ENCODE data around the gene SATB1.
"Not testable (repeated sequence)": the region's sequence is repeated elsewhere in the genome, so short reads cannot be mapped to it uniquely, and the experiment has no call there.

The SATB1 gene

DNA sequence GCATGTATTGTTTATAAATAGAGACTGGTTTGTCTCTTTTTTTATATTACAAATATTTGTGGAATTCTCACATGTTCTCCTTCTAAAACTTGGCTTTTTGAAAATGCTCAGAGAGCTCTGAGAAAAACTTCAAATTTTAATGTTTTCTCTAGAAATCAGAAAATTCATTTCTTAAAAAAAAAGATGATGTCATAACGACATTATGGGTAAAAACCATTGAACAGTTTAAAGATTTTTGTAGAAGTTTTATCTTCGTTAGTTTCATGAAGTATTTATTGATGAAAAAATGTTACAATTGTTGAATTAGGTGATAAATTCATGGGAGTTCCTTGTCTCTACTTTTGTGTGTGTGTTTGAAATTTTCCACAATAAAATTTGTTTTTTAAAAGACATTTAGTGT, 81.3 kb downstream of the SATB1 start:
- CTCF ChIA-PET, result no interaction called here

DNA sequence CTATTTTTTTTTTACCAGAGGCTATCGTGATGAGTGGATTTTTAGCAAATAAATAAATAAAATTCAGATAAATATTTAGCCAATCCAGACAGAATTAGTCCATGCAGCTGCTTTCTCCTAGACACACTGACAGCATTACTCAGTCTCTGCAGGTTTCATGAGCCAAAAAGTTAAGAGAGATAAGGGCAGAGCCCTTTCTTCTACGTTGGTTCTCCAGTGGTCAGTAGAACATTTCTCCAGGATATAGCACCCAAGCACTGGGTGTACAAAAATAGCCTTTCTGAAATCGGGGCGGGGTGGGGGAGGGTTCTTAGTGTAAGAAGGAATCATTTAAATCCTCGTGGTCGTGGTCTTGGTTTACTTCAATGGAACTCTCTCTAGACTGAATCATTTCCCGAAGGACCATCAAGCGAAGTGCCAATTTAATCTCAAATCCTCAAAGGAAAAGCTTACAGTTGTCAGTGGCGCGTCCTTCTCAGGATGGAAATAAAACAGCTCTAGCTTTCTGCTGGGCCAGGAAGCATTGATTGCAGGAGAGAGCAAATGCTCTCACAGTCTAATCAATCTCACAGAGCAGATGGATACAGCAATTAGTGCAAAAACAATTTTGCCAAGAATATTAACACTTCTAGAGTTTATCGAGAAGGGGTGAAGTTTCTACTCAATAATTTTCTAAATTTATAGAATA, 86.2 kb downstream of the SATB1 start:
- TF ChIP-seq, protein P1, sequence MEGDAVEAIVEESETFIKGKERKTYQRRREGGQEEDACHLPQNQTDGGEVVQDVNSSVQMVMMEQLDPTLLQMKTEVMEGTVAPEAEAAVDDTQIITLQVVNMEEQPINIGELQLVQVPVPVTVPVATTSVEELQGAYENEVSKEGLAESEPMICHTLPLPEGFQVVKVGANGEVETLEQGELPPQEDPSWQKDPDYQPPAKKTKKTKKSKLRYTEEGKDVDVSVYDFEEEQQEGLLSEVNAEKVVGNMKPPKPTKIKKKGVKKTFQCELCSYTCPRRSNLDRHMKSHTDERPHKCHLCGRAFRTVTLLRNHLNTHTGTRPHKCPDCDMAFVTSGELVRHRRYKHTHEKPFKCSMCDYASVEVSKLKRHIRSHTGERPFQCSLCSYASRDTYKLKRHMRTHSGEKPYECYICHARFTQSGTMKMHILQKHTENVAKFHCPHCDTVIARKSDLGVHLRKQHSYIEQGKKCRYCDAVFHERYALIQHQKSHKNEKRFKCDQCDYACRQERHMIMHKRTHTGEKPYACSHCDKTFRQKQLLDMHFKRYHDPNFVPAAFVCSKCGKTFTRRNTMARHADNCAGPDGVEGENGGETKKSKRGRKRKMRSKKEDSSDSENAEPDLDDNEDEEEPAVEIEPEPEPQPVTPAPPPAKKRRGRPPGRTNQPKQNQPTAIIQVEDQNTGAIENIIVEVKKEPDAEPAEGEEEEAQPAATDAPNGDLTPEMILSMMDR (IDR thresholded peaks at IDR 0.05; ENCODE audit: control extremely low read depth, extremely low read depth, low read depth, missing control alignments), result no peak
- POLR2A ChIA-PET, result no interaction called here
- CTCF ChIA-PET, result no interaction called here
- DNase-seq (ENCODE audit: extremely low spot score), result no peak

More for the DNA sequence above, 81.3 kb downstream of the SATB1 start:
- POLR2A ChIA-PET, result no interaction called here
- TF ChIP-seq, protein P1 (IDR thresholded peaks at IDR 0.05; ENCODE audit: control extremely low read depth, extremely low read depth, low read depth, missing control alignments), result no peak
- no peak for DNase-seq (ENCODE audit: extremely low spot score)

DNA sequence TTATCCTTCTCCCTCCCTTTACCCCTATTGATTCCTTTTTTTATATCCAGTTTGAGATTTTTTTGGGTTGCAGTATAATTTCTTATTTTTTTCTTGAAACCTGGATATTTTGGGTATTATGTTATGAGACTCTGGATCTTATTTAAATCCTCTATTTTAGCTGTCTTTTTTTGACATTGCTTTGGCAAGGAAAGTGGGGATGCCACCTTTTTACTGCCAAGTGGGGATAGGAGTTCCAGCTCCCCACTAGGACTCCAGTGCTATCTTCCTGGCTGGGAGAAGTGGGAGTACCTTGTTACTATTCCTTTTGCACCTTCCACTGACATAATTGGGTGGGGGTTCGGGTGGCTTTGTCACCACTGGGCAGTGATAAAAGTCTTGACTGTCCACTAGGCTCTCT, 87.9 kb downstream of the SATB1 start:
- CTCF ChIA-PET, result no interaction called here
- DNase-seq (ENCODE audit: extremely low spot score), result no peak
- POLR2A ChIA-PET, result no interaction called here
- TF ChIP-seq, protein P1 (IDR thresholded peaks at IDR 0.05; ENCODE audit: control extremely low read depth, extremely low read depth, low read depth, missing control alignments), result no peak

DNA sequence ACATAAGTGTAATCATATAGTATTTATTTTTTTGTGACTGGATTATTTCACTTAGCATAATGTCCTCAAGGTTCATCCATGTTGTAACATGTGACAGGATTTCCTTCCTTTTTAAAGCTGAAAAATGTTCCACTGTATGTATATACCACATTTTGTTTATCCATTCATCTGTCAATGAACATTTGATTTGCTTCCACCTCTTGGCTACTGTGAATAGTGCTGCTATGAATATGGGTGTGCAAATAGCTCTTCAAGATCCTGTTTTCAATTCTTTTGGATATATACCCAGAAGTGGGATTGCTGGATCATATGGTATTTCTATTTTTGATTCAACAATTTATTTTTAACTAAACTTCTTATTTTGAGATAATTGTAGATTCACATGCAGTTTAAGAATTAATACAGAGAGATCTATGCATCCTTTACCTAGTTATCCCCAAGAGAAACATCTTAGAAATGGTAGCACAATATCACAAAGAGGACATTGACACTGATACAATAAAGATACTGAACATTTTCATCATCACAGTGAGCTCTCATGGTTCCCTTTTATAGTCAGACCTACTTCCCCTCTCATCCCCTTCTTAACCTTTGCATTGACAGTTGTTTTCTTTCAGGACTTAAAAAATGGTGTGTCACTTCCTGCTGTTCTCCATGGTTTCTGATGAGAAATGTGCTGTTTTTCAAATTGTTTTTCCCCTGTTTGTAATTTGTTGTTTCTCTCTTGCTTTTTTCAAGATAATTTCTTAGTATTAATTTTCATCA, 90.1 kb downstream of the SATB1 start:
- CTCF ChIA-PET, result interaction anchor here (0.8 to 1.4 kb wide), 2 partner anchors 17 to 441 kb away, joined by 3 to 5 read pairs; no protein-coding TSS in a partner anchor
- POLR2A ChIA-PET, result no interaction called here
- DNase-seq (ENCODE audit: extremely low spot score), result no peak
- TF ChIP-seq, protein P1 (IDR thresholded peaks at IDR 0.05; ENCODE audit: control extremely low read depth, extremely low read depth, low read depth, missing control alignments), result no peak

DNA sequence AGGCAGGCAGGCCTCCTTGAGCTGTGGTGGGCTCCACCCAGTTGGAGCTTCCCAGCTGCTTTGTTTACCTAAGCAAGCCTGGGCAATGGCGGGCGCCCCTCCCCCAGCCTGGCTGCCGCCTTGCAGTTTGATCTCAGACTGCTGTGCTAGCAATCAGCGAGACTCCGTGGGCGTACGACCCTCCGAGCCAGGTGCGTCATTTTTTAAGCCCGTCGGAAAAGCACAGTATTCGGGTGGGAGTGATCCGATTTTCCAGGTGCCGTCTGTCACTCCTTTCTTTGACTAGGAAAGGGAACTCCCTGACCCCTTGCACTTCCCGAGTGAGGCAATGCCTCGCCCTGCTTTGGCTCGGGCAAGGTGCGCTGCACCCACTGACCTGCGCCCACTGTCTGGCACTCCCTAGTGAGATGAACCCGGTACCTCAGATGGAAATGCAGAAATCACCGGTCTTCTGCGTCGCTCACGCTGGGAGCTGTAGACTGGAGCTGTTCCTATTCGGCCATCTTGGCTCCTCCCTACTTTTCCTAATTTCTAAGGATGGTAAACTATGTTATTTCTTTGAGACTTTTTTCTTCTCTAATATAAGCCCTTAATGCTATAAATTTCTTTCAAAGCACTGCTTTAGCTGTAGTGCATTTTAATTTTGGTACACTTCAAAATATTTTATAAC, 94.2 kb downstream of the SATB1 start:
- DNase-seq (ENCODE audit: extremely low spot score); CTCF ChIA-PET; POLR2A ChIA-PET: not testable (repeated sequence)

DNA sequence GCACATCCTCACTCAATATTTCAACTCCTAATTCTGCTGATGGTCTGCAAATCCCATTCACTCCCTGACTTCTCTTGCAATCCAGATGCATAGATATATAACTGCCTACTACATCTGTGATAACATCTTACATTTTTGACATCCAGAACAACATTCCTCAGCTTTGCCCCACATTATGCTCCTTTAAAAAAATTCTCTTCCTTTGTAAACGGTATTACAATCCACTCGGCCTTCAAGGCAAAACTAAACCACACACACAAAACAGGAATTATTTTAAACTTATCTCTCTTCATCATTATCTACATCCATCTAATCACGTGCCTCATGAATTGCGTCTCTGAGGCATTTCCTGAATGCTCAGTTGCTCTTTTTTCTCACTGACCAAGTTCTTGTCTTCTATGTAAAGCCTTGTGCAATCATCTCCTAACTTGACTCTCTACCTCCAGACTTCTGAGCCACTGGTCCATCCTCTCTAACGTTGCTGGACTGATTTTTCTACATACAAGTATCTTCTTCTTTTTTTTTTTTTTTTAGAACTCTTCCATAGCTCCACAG, 117.0 kb downstream of the SATB1 start:
- POLR2A ChIA-PET, result no interaction called here
- CTCF ChIA-PET, result no interaction called here
- DNase-seq (ENCODE audit: extremely low spot score), result no peak
- TF ChIP-seq, protein P1 (IDR thresholded peaks at IDR 0.05; ENCODE audit: control extremely low read depth, extremely low read depth, low read depth, missing control alignments), result no peak

Measured in GM10248 (cell line).